HG02763 (cell line): ENCODE results near the gene LRIG3.
"Not testable (repeated sequence)": the region's sequence is repeated elsewhere in the genome, so short reads cannot be mapped to it uniquely, and the experiment has no call there.

Experiments
- ATAC-seq: cut with Tn5 transposase; IDR thresholded peaks from one replicate; pipeline ENCODE4 v1.9.1; 2021; ENCODE audit warnings: mild to moderate bottlenecking, moderate library complexity; ENCODE audit not compliant: unreplicated experiment

Gene LRIG3

GRCh38 chr12:58860788-58861240 is 59.5 kb downstream of the LRIG3 start:
- no peak for ATAC-seq

- ATAC-seq = no peak
Measured at GRCh38 chr12:58860056-58860787, 60.1 kb downstream of the LRIG3 start.

- no peak for ATAC-seq
Measured at GRCh38 chr12:58858030-58858429, 62.3 kb downstream of the LRIG3 start.

GRCh38 chr12:58857206-58857605 is 63.1 kb downstream of the LRIG3 start:
- not testable (repeated sequence) for ATAC-seq

GRCh38 chr12:58855630-58856029 is 64.7 kb downstream of the LRIG3 start:
- not testable (repeated sequence) for ATAC-seq

- no peak for ATAC-seq
Measured at GRCh38 chr12:58850826-58851225, 69.5 kb downstream of the LRIG3 start.

GRCh38 chr12:58847901-58848600 is 72.3 kb downstream of the LRIG3 start:
- ATAC-seq = no peak

- ATAC-seq = no peak
Measured at GRCh38 chr12:58844161-58844560, 76.1 kb downstream of the LRIG3 start.

GRCh38 chr12:58841058-58841798 is 79.1 kb downstream of the LRIG3 start:
- no peak for ATAC-seq

GRCh38 chr12:58833853-58834252 is 86.5 kb downstream of the LRIG3 start:
- ATAC-seq = no peak

- ATAC-seq = no peak
Measured at GRCh38 chr12:58832920-58833319, 87.4 kb downstream of the LRIG3 start.
